Limb (tissue), 2 donors: ENCODE data around the gene ATP5MK.
"Not testable (repeated sequence)": the region's sequence is repeated elsewhere in the genome, so short reads cannot be mapped to it uniquely, and the experiment has no call there.

Source experiments
- DNase-seq, 2 donors: peaks; one replicate each; pipeline ENCODE4 v3.0.0-alpha.2; 2016; ENCODE audit errors: extremely low spot score in 2 of 2

The ATP5MK gene

DNA sequence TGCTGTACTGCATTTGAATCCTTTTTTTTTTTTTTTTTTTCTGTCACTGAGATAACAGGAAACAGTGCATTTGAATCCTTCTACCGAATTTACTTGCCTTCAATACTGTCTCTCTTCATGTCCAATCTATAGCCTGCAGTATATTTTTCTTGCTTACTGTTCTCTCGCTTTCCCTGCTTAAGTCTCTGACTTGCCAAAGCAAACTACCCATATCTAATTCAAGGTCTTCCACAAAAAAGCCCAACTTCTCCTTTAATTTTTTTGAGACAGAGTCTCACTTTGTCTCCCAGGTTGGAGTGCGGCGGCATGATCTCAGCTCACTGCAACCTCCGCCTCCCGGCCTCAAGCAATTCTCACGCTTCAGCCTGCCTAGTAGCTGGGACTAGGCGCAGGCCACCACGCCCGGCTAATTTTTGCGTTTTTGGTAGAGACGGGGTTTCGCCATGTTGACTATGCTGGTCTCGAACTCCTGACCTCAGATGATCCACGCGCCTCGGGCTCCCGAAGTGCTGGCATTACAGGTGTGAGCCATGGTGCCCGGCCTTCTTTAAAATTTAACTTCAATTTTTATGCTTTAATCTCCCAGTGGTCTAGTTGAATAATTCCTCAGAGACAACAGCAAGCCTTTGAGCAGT lies 1.0 kb upstream of the ATP5MK start:
- DNase-seq: no peak

DNA sequence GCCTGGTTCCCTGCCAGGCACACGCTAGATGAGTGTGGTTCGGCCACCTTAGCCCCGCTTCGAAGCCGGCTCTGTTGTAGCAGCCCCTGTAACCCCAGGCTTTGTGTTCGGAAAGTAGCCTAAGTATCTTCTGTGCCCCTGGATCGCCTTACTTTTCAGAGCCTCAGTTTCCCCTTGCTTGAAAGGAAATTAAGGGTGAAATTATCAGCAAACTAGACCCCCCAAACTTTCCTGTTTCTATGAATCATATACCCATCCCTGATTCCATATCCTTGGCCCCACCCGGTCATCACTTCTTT lies 463 bp upstream of the ATP5MK start:
- no peak for DNase-seq

DNA sequence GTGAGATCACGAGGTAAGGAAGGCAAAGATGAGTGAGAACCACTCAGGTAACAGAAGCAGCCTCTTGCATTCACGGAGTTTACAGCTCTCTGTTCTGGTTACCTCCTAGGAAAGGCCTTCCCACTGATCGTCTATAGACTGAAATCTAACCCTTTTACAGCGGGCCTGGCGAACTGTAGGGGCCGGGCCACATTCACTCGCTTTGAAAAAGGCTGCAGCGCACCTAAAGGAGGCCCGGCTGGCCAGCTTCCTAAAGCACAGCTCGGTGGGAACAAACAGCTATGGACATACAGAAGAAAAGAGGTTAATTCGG lies 565 bp downstream of the ATP5MK start:
- no peak for DNase-seq

DNA sequence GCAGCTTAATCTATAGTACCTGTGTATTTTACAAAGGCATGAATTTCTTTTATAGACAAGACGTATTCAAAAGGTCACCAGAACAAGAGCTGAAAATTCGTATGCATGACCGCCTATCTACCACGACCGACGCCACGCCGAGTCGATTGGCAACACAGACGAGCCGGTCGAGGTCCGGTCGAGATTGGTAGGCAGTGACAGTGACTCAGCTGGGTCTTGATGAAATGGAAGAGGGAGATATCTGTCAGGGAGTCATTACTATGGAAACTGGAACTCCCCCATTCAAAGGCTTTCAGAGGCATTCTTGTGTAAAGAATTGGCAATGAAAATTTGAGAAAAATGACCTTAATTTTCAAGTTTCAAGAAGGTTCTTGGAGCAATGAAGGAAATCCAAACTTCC lies 2.1 kb downstream of the ATP5MK start:
- no peak for DNase-seq

DNA sequence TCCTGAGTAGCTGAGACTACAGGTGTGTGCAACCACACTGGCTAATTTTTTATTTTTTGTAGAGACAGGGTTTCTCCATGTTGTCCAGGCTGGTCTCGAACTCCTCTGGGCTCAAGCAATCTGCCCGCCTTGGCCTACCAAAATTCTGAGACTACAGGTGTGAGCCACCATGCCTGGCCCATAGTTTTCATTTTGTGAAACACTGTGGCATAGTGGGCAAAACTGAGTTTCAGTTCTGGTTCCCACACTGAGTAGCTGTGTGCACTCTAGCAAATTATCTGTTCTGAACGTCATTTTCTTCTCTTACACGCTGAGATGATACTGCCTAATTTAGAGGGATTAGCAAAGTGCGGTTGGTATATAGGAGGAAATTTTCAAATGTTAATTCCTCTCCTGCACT lies 13.5 kb downstream of the ATP5MK start:
- DNase-seq: no peak

DNA sequence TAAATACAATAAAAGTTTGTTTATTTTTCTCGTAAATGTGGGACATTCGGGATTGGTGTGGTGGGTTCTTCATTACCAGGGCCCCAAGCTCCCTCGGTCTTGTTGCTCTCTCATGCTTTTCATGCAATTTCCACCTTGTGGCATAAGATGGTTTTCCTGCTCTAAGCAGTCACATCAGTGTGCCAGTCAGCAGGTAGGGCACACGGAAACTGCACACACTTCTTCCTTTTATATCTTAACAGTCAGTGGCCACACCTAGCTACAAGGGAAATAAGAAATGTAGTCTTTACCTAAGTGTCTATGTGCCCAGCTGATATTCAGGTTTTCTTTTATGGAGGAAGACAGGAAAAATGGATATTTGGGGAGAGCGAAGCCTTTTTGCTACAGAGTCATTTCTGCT lies 22.0 kb downstream of the ATP5MK start:
- DNase-seq: no peak

DNA sequence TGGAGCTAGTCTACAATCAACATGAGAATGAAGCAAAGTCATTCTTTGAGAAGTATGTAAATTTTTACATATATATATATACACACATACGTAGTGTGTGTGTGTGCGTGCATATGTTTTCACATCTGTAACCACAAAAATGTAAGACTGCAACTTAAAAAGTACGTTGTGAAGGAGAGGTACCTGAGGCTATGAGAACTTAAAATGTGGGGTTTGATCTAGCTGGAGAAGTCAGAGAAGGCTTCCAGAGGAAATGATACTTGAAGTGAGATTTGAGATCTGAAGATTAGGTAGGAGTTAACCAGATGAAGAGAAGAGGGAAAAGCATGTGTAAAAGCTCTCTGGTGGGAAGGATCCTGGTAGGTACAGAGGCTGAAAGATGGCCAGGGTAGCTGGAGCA lies 22.7 kb downstream of the ATP5MK start:
- DNase-seq: no peak

DNA sequence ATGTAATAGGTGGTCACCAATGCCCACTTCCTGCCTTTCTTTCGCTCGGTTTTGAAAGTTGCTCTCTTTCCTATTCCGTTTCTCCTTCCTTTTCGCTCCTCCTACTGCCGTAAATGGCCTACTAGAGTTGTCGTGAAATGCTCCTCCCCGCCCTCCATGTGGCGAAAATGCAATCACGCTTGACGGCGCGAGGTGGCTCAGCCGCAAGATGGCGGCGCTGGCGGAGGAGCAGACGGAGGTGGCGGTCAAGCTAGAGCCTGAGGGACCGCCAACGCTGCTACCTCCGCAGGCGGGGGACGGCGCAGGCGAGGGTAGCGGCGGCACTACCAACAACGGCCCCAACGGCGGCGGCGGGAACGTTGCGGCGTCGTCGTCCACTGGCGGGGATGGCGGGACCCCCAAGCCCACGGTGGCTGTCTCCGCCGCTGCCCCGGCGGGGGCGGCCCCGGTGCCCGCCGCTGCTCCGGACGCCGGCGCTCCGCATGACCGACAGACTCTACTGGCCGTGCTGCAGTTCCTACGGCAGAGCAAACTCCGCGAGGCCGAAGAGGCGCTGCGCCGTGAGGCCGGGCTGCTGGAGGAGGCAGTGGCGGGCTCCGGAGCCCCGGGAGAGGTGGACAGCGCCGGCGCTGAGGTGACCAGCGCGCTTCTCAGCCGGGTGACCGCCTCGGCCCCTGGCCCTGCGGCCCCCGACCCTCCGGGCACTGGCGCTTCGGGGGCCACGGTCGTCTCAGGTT lies 28.3 kb downstream of the ATP5MK start, which contains the start of gene TAF5:
Gene TAF5 (plus strand): TSS at position 195 of the 737 bp plus-strand sequence. CDS start 14 bp downstream, at position 209.
- DNase-seq: peak; percentile 92 to 97

DNA sequence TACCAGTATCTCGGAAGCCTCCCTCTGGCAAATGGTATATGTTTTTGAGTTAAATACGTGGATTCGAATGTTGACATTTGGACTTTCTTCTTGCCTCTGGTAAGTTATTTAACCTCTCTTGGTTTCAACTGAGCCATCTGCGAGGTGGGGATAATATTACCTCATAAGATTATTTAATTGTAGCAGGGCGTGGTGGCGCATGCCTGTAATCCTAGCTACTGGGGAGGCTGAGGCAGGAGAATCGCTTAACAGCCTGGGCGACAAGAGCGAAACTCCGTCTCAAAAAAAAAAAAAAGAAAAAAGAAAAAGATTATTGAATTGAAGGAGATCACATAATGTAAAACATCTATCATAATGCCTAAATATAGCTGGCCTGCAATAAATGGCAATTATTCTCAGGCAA lies 28.9 kb downstream of the ATP5MK start:
- DNase-seq: no peak

DNA sequence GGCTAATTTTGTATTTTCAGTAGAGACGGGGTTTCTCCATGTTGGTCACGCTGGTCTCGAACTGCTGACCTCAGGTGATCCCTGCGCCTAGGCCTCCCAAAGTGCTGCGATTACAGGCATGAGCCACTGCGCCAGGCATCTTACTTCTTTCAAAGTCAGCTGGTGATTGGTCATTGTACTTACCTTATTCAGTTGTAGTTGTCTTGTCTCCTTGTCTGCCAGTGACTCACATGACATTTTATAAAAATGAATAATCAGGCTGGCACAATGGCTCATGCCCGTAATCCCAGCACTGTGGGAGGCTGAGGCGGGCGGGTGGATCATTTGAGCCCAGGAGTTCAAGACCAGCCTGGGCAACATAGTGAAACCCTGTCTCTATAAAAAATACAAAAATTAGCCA lies 35.5 kb downstream of the ATP5MK start:
- not testable (repeated sequence) for DNase-seq

DNA sequence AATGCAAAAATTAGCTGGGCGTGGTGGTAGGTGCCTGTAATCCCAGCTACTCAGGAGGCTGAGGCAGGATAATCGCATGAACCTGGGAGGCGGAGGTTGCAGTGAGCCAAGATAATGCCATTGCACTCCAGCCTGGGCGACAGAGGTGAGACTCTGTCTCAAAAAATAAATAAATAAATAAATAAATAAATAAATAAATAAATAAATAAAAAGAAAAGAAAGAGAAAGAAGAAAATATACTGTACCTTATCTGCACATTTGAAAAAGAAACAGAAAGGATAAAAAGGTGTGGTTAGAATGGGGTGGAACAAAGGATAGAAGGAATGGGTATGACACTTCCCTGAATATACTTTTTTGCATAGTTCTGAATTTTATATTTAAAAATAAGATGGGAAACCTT lies 36.8 kb downstream of the ATP5MK start:
- not testable (repeated sequence) for DNase-seq

DNA sequence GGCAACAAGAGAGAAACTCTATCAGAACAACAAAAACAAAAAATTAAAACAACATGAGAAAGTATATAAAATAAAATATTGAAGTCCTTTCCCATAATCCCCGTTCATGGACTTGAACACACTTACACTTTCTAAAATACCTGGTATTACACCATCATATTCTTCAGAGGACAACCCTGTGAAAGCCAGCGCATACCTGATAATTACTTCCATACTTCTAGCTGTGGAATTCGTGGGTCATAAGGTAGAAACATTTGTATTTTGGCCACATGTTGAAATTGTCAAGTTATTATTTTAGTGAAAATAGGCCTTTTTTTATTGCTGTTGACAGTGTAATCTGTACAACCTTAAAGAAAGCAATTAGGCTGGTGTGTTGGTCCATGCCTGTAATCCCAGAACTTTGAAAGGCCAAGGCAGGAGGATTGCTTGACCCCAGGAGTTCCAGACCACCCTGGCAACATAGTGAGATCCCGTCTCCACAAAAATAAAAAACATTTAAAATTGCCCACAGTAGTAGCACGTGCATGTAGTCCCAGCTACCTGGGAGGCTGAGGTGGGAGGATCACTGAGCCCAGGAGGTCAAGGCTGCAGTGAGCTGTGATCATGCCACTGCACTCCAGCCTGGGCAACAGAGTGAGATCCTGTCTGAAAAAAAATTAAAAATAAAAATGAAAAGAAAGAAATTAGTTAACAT lies 40.2 kb downstream of the ATP5MK start:
- no peak for DNase-seq

DNA sequence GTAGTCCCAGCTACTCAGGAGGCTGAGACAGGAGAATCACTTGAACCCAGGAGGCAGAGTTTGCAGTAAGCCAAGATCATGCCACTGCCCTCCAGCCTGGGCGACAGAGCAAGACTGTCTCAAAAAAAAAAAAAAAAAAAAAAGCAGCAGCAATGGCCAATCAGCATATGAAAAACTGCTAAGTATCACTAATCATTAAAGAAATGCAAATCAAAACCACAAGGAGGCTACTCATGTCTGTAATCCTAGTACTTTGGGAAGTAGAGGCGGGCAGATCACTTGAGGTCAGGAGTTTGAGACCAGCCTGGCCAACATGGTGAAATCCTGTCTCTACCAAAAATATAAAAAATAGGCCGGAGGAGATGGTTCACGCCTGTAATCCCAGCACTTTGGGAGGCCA lies 41.7 kb downstream of the ATP5MK start:
- DNase-seq: not testable (repeated sequence)

DNA sequence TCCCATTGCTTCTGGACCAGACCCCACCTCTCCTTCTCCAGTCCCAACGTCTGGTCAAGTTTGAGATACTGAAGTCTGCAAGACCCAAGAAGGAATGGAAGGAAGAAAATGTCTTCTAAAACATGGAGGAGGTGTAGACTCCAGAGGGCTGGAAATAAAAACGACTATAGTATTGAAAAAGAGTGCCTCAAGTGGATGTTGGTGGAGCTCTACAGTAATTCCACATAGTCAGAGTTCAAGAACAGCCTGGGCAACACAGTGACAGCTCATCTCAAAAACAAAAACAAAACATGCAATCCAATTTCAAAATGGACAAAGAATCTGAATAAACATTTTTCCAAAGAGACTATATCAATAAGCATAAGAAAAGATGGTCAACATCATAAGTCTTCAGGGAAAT lies 43.0 kb downstream of the ATP5MK start:
- no peak for DNase-seq

DNA sequence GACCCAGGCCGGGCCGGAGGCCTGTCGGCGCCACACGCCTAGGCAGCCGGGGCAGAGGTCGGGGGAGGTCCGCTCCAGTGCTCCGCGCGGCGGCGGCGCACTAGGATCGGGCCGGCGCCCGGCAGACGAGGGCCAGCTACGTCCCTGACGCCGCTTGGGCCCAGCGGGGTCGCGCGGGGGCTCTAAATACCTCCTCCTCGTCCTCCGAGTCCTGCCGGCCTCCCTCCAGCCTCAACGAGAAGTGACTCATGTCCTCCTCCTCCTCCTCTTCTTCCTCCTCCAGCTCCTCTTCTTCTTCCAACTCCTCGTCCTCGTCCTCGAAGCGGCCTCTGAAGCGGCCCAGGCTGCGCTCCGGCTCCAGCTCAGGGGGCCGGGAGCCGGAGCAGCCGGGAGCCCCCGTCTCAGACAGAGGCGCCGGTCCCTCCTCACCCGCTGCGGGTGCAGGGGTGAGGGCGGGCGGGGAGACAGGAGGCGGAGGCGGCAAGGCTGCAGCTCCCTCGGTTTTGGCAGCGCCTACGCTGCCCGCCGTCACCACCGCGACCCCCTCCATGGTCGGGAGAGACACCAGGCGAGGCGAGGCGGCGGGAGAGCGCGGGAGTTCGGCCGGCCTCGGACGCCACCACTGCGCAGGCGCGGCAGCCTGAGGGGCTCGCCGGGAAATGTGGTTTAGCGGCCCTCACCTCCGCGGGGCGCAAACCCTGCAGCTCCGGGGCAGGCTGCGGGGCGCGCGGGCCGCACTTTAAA lies 45.6 kb downstream of the ATP5MK start, which contains the start of gene PCGF6:
Gene PCGF6 (minus strand): TSS at position 624 of the 744 bp plus-strand sequence. CDS start 74 bp downstream, at position 550.
- DNase-seq: peak; percentile 89 to 92

DNA sequence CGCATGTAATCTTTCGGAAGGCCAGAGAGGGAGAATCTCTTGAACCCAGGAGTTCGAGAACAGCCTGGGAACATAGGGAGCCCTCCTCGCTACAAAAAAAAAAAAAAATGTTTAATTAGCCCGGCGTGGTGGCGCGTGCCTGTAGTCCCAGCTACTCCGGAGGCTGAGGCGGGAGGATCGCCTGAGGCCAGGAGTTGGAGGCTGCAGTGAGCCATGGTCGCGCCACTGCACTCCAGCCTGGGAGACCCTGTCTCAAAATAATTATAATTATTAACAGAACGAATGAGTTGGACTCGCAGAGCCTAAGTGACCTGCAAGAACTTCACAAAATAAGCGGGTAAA lies 46.1 kb downstream of the ATP5MK start:
- DNase-seq: no peak
